Measurements from ENCODE around the gene EFR3B. TPM values are rescaled to one million over a fixed set of nuclear protein-coding genes. Genes with fewer than 3 reads are reported as not detected.

Gene EFR3B
- total RNA-seq, 1 experiment from 2014 or later = not detected

DNA sequence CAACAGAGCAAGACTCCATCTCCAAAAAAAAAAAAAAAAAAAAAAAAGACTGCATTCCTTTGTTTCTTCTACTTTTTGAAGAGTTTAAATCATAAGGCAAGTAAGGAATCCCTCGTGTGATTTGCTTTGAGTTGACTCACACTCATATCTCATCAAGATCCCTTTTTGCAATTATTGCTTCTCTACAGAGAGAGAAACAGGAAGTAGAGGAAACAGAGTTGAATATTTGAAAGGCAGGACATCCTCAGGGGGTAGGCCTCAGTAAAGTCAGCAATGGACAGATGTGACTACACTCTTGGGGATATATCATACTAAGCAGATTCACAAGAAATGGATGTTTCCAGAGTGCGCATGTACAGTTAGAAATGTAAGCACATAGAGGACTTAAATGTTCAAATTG, 11.2 kb upstream of the EFR3B start:
- H4K20me1 ChIP-seq (ENCODE audit: insufficient read depth) = no peaks in the 10 kb centered on the region
- no peak for TF ChIP-seq EZH2 (IDR thresholded peaks at IDR 0.05; ENCODE audit: low read depth)
- TF ChIP-seq, protein P1, sequence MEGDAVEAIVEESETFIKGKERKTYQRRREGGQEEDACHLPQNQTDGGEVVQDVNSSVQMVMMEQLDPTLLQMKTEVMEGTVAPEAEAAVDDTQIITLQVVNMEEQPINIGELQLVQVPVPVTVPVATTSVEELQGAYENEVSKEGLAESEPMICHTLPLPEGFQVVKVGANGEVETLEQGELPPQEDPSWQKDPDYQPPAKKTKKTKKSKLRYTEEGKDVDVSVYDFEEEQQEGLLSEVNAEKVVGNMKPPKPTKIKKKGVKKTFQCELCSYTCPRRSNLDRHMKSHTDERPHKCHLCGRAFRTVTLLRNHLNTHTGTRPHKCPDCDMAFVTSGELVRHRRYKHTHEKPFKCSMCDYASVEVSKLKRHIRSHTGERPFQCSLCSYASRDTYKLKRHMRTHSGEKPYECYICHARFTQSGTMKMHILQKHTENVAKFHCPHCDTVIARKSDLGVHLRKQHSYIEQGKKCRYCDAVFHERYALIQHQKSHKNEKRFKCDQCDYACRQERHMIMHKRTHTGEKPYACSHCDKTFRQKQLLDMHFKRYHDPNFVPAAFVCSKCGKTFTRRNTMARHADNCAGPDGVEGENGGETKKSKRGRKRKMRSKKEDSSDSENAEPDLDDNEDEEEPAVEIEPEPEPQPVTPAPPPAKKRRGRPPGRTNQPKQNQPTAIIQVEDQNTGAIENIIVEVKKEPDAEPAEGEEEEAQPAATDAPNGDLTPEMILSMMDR (conservative IDR thresholded peaks at IDR 0.05) = no peak
- POLR2A ChIA-PET (ENCODE audit: unreplicated experiment) = no interaction called here
- no peak overlapping the region for H3K4me2 ChIP-seq
- no peaks in the 10 kb centered on the region for H3K9me2 ChIP-seq (ENCODE audit: insufficient read depth)
- CTCF ChIA-PET = no interaction called here
- H3K9me3 ChIP-seq (ENCODE audit: insufficient read depth, low read depth) = no peaks in the 10 kb centered on the region
- H3F3A ChIP-seq (ENCODE audit: insufficient read depth, low read depth) = peaks cover 18% of the 10 kb centered on the region; the same call in 1 of the 2 replicates
- H3K79me2 ChIP-seq (ENCODE audit: low read depth) = no peaks in the 10 kb centered on the region
- intact Hi-C loops (cut with micrococcal nuclease; ENCODE audit: unreplicated experiment) = no loop called here
- H3K4me1 ChIP-seq (replicated peaks; ENCODE audit: insufficient read depth) = peaks cover 15% of the 10 kb centered on the region
- H3K36me3 ChIP-seq (ENCODE audit: low read depth) = no peaks in the 10 kb centered on the region
- no peak overlapping the region for H3K4me3 ChIP-seq
- H3K27me3 ChIP-seq (ENCODE audit: insufficient read depth, low read depth) = peaks cover 6% of the 10 kb centered on the region; the same call in 1 of the 2 replicates
- BruUV-seq (replicated peaks) = no TSS peak
- H3K27ac ChIP-seq = no peak overlapping the region
- no peak for DNase-seq
- H2AFZ ChIP-seq = no peak overlapping the region

DNA sequence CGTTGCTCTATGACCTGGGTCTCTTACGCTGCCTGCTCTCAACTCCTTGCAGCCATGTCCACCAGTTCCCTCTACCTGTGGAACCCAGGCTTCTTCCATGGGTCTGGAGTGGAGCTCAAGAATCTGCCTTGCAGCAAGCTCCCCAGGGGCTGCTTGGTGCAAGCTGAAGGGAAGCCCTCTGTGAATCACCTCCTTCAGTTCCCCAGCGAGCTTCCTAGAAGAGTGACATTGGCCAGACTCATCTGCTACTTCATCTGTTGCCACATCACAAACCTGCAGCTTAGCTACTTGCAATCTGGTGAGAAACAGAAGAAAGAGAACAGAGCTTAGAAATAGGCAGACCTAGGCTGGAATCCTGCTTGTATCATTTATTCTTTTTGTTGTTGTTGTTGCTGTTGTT, 9.8 kb upstream of the EFR3B start:
- no peak for DNase-seq
- no TSS peak for BruUV-seq (replicated peaks)

DNA sequence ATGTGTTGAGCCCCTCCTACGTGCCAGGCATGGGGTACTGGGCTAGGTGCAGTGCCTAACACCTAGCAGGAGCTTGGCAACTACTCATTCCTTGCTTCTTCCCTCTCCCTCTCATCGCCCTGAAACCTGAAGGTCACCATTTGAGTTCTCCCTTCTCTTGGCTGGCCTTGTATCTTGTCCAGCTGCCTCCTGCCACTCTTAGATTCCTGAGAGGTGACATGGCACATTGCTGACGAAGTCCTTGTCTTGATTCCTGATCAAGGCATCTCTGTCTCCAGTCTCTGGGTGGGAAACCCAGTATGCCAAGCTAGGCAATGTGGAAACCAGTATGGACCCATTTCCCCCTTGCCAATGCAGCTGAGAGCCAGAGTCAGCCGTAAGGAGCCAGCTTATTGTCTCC, 9.0 kb upstream of the EFR3B start:
- BruUV-seq (replicated peaks) = no TSS peak
- ChIA-PET POLR2A (ENCODE audit: unreplicated experiment) (no interaction called here), CTCF (no interaction called here)

More for the DNA sequence above, 9.8 kb upstream of the EFR3B start:
- Histone ChIP-seq H2AFZ (no peak overlapping the region), H3K4me2 (no peak overlapping the region), H3K9me2 (ENCODE audit: insufficient read depth) (no peaks in the 10 kb centered on the region), H3K36me3 (ENCODE audit: low read depth) (no peaks in the 10 kb centered on the region), H3K79me2 (ENCODE audit: low read depth) (no peaks in the 10 kb centered on the region), H3K27me3 (ENCODE audit: insufficient read depth, low read depth) (peaks cover 6% of the 10 kb centered on the region; the same call in 1 of the 2 replicates), H3K4me3 (no peak overlapping the region), H3K27ac (no peak overlapping the region), H3F3A (ENCODE audit: insufficient read depth, low read depth) (peaks cover 27% of the 10 kb centered on the region), H3K4me1 (replicated peaks; ENCODE audit: insufficient read depth) (peaks cover 26% of the 10 kb centered on the region), H3K9me3 (ENCODE audit: insufficient read depth, low read depth) (no peaks in the 10 kb centered on the region), H4K20me1 (ENCODE audit: insufficient read depth) (no peaks in the 10 kb centered on the region)
- intact Hi-C loops (cut with micrococcal nuclease; ENCODE audit: unreplicated experiment) = no loop called here
- TF ChIP-seq, protein P1 (conservative IDR thresholded peaks at IDR 0.05) = no peak
- no peak for TF ChIP-seq EZH2 (IDR thresholded peaks at IDR 0.05; ENCODE audit: low read depth)
- ChIA-PET CTCF (no interaction called here), POLR2A (ENCODE audit: unreplicated experiment) (no interaction called here)

More for the DNA sequence above, 9.0 kb upstream of the EFR3B start:
- Histone ChIP-seq H3K27me3 (ENCODE audit: insufficient read depth, low read depth) (peaks cover 6% of the 10 kb centered on the region; the same call in 1 of the 2 replicates), H3K27ac (no peak overlapping the region), H3K4me3 (no peak overlapping the region), H3K4me1 (replicated peaks; ENCODE audit: insufficient read depth) (peaks cover 28% of the 10 kb centered on the region), H3K36me3 (ENCODE audit: low read depth) (no peaks in the 10 kb centered on the region), H3K79me2 (ENCODE audit: low read depth) (no peaks in the 10 kb centered on the region), H3K9me2 (ENCODE audit: insufficient read depth) (no peaks in the 10 kb centered on the region), H3K9me3 (ENCODE audit: insufficient read depth, low read depth) (no peaks in the 10 kb centered on the region), H2AFZ (no peak overlapping the region), H4K20me1 (ENCODE audit: insufficient read depth) (no peaks in the 10 kb centered on the region), H3F3A (ENCODE audit: insufficient read depth, low read depth) (peaks cover 27% of the 10 kb centered on the region), H3K4me2 (no peak overlapping the region)
- no peak for DNase-seq
- no peak for TF ChIP-seq EZH2 (IDR thresholded peaks at IDR 0.05; ENCODE audit: low read depth)
- TF ChIP-seq, protein P1 (conservative IDR thresholded peaks at IDR 0.05) = no peak
- intact Hi-C loops (cut with micrococcal nuclease; ENCODE audit: unreplicated experiment) = no loop called here

Measured in PC-9 (cell line).